T-helper 2 cell (primary cell): ENCODE results near the gene CEP20.
"Not testable (repeated sequence)": the region's sequence is repeated elsewhere in the genome, so short reads cannot be mapped to it uniquely, and the experiment has no call there.

Experiments
- DNase-seq, 5 experiments: peaks; one replicate each; pipeline versions ENCODE4 v3.0.0 to v3.0.0-alpha.2; 2012 to 2022

Gene CEP20

GRCh38 chr16:15857724-15858560 is 30.5 kb downstream of the CEP20 start:
- no peak for DNase-seq

DNA sequence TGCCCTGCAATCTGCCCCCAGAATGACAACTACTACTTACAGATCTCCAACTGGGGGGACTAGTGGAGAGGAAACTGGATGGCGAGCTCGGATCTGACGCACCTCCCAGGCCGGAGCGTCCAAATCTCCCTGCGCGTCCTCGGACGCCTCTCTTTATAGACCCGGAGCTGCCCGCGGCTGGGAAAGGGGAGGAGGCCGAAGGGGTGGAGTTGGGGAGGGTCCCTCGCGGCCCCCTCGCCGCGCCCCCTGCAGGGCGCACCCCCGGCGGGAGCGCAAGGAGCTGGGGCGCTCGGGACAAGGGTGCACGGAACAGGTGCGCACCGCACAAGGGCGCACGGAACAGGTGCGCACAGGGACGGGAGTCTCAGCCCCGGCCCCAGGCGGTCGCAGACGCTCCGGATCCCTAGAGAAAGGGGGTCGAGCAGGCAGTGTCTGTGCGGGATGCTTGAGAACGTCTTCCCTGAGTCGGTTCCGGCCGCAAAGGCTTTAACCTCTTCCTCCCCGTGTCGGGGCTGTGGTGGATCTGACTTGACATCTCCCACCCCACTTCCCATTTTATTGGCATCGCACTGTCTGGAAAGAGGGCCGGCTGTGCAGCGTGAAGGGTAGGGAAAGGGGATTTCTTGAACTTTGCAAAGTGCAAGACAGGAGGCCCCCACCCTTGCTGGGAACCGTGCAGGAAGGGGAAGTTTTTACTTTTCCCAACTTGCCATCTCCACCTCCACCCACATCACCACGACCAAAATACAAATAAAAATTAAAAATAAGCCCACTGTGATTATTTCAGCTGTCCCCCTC is 31.3 kb downstream of the CEP20 start, which contains the start of gene MYH11:
Gene MYH11, minus strand, starts transcription at position 128 of the 798 bp plus-strand sequence. CDS start 18,776 bp downstream, outside the sequence.
- DNase-seq: peak in 1 of 5 experiments; percentile 20

DNA sequence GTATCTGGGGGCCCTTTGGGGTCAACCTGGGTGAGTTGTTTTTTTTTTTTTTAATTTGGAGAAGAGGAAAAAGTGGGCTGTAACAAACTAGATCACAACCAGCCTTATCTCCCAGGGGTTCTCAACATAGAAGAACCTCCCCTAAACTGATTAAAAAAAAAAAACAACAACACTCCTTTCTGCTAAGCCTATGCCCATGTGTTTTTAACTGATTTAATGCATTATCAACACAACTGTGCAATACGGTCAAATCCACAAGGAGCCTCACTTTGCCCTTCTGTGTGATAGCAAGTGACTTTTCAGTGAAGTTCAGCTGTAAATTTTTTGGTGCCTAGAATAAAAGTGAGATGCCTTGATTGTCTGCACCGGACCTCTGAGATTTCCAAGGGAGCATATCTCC is 32.2 kb downstream of the CEP20 start:
- no peak for DNase-seq

- DNase-seq: no peak
Observed at GRCh38 chr16:15855704-15856003, 32.7 kb downstream of the CEP20 start.

GRCh38 chr16:15854906-15855703 is 33.3 kb downstream of the CEP20 start:
- DNase-seq: no peak

DNA sequence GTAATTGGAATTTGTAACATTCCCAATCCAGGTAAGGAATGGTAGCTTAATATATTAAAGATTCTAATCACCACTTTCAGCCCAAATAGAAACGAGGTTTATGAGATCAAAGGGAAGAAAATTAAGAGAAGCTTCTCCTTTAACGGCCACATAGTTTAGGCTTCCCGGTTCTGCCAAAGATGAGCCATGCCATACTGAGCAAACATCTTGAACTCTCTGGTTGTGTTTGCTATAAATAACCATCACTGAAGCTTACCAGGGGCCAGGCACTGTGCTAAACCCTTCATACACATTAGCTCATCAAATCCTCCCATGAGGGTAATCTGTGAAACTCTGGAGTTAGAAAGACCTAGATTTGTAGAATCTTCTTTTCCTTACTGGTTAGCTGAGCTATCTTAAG is 34.3 kb downstream of the CEP20 start:
- no peak for DNase-seq

GRCh38 chr16:15853021-15853420 is 35.4 kb downstream of the CEP20 start:
- DNase-seq: no peak

GRCh38 chr16:15850555-15850954 is 37.8 kb downstream of the CEP20 start:
- not testable (repeated sequence) for DNase-seq

DNA sequence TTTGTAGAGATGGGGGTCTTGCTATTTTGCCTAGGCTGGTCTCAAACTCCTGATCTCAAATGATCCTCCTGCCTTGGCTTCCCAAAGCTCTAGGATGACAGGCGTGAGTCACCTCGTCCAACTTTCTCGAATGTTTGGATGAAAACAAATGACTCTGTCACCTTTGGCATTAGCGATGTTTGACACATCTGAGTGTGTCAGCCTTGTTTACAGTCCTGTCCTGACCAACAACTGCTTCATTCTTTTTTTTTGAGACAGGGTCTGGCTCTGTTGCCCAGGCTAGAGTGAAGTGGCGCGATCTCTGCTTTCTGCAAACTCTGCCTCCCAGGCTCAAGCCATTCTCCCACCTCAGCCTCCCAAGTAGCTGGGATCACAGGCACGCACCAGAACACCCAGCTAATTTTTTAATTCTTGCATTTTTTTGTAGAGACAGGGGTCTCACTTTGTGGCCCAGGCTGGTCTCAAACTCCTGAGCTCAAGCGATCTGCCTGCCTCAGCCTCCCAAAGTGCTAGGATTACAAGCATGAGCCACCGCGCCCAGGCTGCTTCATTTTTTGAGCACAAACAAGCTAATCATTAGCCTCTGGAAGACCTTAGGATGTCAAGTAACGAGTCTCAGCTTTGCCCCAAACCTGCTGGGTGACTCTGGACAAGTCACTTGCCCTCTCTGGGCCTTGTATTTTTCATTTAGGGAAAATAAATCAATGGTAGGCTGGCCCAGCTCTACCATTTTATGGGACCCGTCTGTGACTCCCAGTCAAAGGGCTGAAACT is 39.0 kb downstream of the CEP20 start:
- no peak for DNase-seq

GRCh38 chr16:15847611-15848175 is 40.7 kb downstream of the CEP20 start:
- DNase-seq: no peak

DNA sequence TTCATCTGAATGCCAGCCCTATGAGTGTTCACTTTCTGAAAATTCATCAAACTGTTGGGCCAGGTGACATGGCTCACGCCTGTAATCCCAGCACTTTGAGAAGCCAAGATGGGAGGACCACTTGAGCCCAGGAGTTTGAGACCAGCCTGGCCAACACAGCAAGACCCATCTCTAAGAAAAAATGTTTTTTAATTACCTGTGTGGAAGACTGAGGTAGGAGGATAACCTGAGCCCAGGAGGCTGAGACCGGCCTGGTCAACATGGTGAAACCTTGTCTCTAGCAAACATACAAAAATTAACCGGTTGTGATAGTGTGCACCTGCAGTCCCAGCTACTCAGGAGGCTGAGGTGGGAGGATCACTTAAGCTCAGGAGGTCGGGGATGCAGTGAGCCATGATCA is 41.9 kb downstream of the CEP20 start:
- DNase-seq: no peak

DNA sequence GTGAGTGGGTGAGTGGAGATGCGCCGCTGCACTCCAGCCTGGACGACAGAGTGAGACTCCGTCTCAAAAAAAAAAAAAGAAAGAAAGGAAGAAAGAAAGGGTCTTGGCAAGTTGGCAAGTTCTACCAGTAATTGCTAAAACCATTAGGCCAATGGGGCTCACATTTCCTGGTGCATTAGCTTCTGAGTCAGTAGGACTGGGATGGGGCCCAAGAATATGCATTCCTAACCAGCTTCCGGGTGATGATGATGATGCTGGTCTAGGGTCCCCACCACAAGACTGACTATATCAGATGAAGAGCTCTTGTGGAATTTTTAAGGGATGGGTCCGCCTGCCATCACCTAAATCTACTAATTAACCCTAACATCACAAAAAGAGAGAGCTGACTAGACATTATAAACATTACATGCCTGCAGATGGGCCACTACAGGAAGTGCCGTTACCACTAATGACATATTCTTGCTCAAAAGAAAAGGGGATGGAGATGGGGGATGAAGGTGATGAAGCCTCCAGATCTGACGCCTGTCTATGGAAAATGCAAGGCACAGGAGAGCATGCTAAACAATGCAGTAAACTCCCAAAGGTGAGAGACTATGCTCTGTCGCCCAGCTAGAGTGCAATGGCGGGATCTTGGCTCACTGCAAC is 44.6 kb downstream of the CEP20 start:
- DNase-seq: no peak

DNA sequence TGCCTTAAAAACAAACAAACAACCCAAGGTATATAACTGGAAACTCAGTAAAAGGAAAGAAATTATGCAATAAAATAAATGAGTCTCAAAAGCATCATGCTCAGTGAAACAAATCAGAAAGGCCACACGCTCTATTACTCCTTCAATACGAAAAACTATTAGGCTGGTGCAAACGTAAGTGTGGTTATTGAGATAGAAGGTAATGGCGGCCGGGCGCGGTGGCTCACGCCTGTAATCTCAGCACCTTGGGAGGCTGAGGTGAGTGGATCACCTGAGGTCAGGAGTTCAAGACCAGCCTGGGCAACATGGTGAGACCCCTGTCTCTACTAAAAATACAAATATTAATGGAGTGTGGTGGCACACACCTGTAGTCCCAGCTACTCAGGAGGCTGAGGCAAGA is 49.2 kb downstream of the CEP20 start:
- not testable (repeated sequence) for DNase-seq

- DNase-seq: no peak
Observed at GRCh38 chr16:15837761-15838160, 50.6 kb downstream of the CEP20 start.

DNA sequence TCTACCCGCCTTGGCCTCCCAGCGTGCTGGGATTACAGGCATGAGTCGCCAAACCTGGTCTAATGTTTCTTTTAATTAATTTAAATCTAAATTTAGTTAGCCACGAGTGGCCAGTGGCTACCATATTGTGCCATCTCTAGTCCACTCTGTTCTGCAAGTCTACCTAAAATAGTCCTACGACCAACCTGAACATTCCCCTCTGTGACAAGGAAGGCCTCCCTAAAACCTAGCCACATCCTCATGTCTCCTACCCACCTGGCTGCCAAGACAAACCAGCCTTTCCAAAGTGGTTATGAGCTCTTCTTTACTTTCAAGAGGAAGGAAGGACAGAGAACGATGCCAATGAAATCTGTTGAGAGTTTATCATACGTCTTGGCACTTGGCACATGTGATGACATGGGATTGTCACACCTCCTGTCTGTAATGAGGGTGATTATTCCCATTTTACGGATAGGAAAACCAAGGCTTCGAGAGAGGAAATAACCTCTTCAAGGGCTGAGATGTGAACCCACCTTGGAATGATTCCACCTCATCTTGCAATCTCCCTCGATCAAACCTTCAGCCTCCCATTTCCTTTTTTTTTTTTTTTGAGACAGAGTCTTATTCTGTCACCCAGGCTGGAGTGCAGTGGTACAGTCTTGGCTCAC is 51.3 kb downstream of the CEP20 start:
- no peak for DNase-seq

DNA sequence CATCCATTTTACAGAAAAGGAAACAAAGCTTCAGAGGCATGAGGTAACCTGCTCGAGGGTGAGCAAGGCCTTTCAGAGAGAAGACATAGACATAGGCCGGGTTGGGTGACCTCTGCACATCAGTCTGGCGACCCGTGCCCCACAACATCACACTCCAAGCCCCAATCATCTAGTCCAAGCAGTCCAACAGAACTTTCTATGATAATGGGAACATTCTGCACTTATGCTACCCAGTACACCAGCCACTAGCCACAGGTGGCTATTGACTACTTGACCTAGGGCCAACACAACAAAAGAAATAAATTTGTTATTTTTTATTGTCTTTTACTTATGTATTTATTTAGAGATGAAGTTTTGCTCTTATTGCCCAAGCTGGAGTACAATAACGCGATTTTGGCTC is 52.3 kb downstream of the CEP20 start:
- DNase-seq: no peak

- peak in 1 of 5 experiments; percentile 86 for DNase-seq
Observed at GRCh38 chr16:15835136-15835878, 53.1 kb downstream of the CEP20 start.

GRCh38 chr16:15834502-15834901 is 53.9 kb downstream of the CEP20 start:
- DNase-seq: no peak

DNA sequence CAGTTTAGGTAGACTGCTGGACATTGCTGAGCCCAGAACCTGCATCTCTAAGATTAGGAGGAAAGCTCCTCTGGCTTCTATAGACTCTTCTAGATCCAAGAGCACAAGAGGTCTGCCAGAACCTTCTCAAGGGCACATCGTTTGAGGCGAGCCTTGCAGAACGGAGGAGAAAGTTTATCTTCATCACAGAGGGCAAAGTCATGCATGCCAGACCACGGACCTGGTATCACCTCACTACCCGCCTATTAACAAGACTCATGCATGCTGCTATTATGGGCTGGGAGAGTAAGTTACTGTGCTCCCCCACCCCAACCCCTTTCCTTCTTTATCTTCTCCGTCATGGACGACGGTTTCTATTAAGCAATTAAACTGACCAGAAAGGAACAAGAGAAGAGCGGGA is 54.9 kb downstream of the CEP20 start:
- no peak for DNase-seq

- DNase-seq: no peak
Observed at GRCh38 chr16:15832241-15832640, 56.2 kb downstream of the CEP20 start.
